Transverse colon (tissue), 4 donors: ENCODE data around the gene GNAL.

Experiments
- EP300 ChIP-seq: sonication (generic); formaldehyde crosslinking; IDR thresholded peaks from one replicate; pipeline ENCODE4 v1.6.1; 2017; ENCODE audit warnings: antibody characterized with exemption, low read depth
- POLR2A ChIP-seq: fragments of 450-650 bp; IDR thresholded peaks from one replicate; pipeline ENCODE4 v1.6.1; 2016; ENCODE audit warnings: antibody characterized with exemption, mild to moderate bottlenecking, moderate library complexity
- POLR2AphosphoS5 ChIP-seq, 3 donors: sonication (generic); formaldehyde crosslinking; IDR thresholded peaks; one replicate each; pipeline ENCODE4 v1.6.1; 2016; ENCODE audit warnings: antibody characterized with exemption in 3 of 3
- TF ChIP-seq, protein P1 (sequence below), 5 experiments: fragments of 200-600 bp in 3 of 5; fragments of 450-650 bp in 2 of 5; sonication (generic) in 3 of 5; IDR thresholded peaks; 1 replicate in 2 of 5; 2 replicates in 3 of 5; pipeline ENCODE4 v1.5.1; 2016 to 2017; ENCODE audit warnings: antibody characterized with exemption in 5 of 5, inconsistent platforms in 3 of 5, mild to moderate bottlenecking in 2 of 5, moderate library complexity in 1 of 5

DNA sequence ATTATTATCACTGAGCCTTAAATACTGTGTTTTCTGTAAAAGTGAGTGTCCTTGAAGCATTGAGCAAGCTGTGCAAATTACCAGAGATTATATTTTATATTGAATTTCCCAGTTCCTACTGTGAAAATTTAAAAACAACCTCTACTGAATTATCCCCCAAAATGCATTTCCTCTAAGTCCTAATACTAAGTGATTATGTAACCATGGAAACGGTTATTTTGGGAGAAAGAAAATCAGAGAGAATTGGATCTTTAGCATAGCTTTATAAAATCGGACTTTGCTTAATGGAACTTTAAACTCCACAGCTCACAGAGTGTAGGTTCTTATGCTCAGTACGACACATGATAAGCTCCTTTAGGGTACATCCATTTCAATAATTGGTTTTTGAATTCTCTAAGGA is 142.9 kb downstream of the GNAL start:
- TF ChIP-seq, protein P1, sequence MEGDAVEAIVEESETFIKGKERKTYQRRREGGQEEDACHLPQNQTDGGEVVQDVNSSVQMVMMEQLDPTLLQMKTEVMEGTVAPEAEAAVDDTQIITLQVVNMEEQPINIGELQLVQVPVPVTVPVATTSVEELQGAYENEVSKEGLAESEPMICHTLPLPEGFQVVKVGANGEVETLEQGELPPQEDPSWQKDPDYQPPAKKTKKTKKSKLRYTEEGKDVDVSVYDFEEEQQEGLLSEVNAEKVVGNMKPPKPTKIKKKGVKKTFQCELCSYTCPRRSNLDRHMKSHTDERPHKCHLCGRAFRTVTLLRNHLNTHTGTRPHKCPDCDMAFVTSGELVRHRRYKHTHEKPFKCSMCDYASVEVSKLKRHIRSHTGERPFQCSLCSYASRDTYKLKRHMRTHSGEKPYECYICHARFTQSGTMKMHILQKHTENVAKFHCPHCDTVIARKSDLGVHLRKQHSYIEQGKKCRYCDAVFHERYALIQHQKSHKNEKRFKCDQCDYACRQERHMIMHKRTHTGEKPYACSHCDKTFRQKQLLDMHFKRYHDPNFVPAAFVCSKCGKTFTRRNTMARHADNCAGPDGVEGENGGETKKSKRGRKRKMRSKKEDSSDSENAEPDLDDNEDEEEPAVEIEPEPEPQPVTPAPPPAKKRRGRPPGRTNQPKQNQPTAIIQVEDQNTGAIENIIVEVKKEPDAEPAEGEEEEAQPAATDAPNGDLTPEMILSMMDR (IDR thresholded peaks at IDR 0.05) = no peak
- TF ChIP-seq POLR2AphosphoS5 (IDR thresholded peaks at IDR 0.05) (no peak), POLR2A (no peak), EP300 (no peak)
